GM19467 (cell line): ENCODE results near the gene LYSMD2.

Experiments used
- ATAC-seq: cut with Tn5 transposase; IDR thresholded peaks from one replicate; pipeline ENCODE4 v1.9.1; 2021; ENCODE audit warnings: mild to moderate bottlenecking, moderate library complexity; ENCODE audit not compliant: unreplicated experiment

Gene LYSMD2

GRCh38 chr15:51752888-51753287 is 15.4 kb upstream of the LYSMD2 start:
- no peak for ATAC-seq

GRCh38 chr15:51751697-51752683 is 14.5 kb upstream of the LYSMD2 start:
- peak; percentile 14 for ATAC-seq

GRCh38 chr15:51750792-51751696 is 13.6 kb upstream of the LYSMD2 start, which contains the start of gene TMOD2:
TSS of gene TMOD2 (plus strand) at chr15:51751597. CDS start at chr15:51766442, 14,845 bp downstream.
- ATAC-seq, result peak; percentile 63

GRCh38 chr15:51750186-51750585 is 12.7 kb upstream of the LYSMD2 start:
- ATAC-seq, result no peak

- ATAC-seq, result no peak
These were observed 11.9 kb upstream of the LYSMD2 start for GRCh38 chr15:51749307-51749706.

- ATAC-seq, result no peak
These were observed 1.7 kb upstream of the LYSMD2 start for GRCh38 chr15:51739061-51739712.

- no peak for ATAC-seq
These were observed 1.1 kb upstream of the LYSMD2 start for GRCh38 chr15:51738553-51738952.

GRCh38 chr15:51736751-51737521 is 519 bp downstream of the LYSMD2 start:
- peak; percentile 25 for ATAC-seq

GRCh38 chr15:51736069-51736468 is 1.4 kb downstream of the LYSMD2 start:
- ATAC-seq, result no peak

GRCh38 chr15:51735228-51736010 is 2.0 kb downstream of the LYSMD2 start:
- no peak for ATAC-seq

GRCh38 chr15:51732646-51733045 is 4.8 kb downstream of the LYSMD2 start:
- no peak for ATAC-seq

GRCh38 chr15:51731549-51732267 is 5.7 kb downstream of the LYSMD2 start:
- ATAC-seq, result peak; percentile 49

GRCh38 chr15:51727141-51727897 is 10.1 kb downstream of the LYSMD2 start:
- no peak for ATAC-seq

GRCh38 chr15:51726302-51727073 is 11.0 kb downstream of the LYSMD2 start:
- ATAC-seq, result peak; percentile 52

GRCh38 chr15:51724673-51725072 is 12.8 kb downstream of the LYSMD2 start:
- no peak for ATAC-seq

- ATAC-seq, result no peak
These were observed 13.3 kb downstream of the LYSMD2 start for GRCh38 chr15:51724199-51724598.
